Uterus (tissue), 2 donors: ENCODE data around the gene SLC50A1.

Experiments
- POLR2A ChIP-seq, 2 donors: fragments of 450-650 bp; IDR thresholded peaks; one replicate each; pipeline ENCODE4 v1.6.1; 2016; ENCODE audit warnings: antibody characterized with exemption in 2 of 2, mild to moderate bottlenecking in 1 of 2, moderate library complexity in 1 of 2
- TF ChIP-seq, protein P1 (sequence below), 4 experiments: fragments of 200-600 bp in 2 of 4; fragments of 450-650 bp in 2 of 4; sonication (generic) in 2 of 4; IDR thresholded peaks; one replicate each; pipeline ENCODE4 v1.5.1; 2016 to 2019; ENCODE audit warnings: antibody characterized with exemption in 4 of 4, mild to moderate bottlenecking in 2 of 4, moderate library complexity in 1 of 4

DNA sequence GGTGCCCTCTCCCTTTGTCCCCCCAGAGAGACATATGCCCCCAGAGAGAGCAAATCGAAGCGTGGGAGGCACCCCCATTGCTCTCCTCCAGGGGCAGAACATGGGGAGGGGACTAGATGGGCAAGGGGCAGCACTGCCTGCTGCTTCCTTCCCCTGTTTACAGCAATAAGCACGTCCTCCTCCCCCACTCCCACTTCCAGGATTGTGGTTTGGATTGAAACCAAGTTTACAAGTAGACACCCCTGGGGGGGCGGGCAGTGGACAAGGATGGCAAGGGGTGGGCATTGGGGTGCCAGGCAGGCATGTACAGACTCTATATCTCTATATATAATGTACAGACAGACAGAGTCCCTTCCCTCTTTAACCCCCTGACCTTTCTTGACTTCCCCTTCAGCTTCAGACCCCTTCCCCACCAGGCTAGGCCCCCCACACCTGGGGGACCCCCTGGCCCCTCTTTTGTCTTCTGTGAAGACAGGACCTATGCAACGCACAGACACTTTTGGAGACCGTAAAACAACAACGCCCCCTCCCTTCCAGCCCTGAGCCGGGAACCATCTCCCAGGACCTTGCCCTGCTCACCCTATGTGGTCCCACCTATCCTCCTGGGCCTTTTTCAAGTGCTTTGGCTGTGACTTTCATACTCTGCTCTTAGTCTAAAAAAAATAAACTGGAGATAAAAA, 48.7 kb upstream of the SLC50A1 start:
- TF ChIP-seq, protein P1, sequence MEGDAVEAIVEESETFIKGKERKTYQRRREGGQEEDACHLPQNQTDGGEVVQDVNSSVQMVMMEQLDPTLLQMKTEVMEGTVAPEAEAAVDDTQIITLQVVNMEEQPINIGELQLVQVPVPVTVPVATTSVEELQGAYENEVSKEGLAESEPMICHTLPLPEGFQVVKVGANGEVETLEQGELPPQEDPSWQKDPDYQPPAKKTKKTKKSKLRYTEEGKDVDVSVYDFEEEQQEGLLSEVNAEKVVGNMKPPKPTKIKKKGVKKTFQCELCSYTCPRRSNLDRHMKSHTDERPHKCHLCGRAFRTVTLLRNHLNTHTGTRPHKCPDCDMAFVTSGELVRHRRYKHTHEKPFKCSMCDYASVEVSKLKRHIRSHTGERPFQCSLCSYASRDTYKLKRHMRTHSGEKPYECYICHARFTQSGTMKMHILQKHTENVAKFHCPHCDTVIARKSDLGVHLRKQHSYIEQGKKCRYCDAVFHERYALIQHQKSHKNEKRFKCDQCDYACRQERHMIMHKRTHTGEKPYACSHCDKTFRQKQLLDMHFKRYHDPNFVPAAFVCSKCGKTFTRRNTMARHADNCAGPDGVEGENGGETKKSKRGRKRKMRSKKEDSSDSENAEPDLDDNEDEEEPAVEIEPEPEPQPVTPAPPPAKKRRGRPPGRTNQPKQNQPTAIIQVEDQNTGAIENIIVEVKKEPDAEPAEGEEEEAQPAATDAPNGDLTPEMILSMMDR (IDR thresholded peaks at IDR 0.05), result no peak
- no peak for TF ChIP-seq POLR2A (IDR thresholded peaks at IDR 0.05)
